HG03460 (cell line): ENCODE data around the gene KIAA1614.

ENCODE experiments used
- ATAC-seq: cut with Tn5 transposase; IDR thresholded peaks from one replicate; pipeline ENCODE4 v1.9.1; 2021; ENCODE audit not compliant: unreplicated experiment

The KIAA1614 gene

DNA sequence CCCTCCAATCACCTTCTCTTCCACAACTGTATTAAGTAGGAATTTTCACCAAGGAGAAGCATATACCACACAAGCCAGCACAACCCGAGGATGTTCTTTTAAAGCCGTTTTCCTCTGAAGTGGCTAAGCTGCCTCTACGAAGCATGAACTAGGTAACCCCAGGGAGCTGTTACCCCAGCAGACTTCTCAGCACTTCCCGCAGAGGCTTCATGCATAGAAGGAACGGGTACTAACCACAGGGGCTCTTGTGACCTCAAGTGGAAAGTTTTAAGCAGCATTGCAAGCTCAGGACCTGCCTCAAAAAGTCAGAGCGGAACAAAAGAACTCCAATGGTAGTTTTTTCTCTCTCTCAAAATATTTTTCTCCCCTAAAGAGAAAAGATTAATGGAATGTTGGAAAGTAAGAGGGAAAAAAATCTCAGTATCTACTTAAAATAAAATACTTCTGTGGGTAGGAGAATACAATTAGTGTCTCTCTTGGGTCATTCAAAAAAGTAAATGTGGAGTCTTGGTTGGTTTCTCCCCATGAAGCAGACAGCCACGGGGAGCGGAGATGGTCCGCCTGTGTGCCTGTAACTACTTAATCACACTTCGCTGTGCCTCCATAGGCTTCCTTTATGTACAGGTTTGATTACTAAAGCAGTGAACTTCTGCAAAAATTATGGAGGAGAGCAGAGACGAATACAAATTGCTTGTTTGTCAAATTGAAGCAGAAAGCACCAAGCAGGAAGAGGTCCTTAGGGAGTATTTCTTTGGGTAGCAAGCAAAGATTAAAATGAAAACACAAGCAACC, 69.1 kb downstream of the KIAA1614 start:
- peak; percentile 93 for ATAC-seq

GRCh38 chr1:180982422-180982821, 69.7 kb downstream of the KIAA1614 start:
- ATAC-seq, result no peak

GRCh38 chr1:180988253-180988752, 75.6 kb downstream of the KIAA1614 start:
- ATAC-seq, result no peak

DNA sequence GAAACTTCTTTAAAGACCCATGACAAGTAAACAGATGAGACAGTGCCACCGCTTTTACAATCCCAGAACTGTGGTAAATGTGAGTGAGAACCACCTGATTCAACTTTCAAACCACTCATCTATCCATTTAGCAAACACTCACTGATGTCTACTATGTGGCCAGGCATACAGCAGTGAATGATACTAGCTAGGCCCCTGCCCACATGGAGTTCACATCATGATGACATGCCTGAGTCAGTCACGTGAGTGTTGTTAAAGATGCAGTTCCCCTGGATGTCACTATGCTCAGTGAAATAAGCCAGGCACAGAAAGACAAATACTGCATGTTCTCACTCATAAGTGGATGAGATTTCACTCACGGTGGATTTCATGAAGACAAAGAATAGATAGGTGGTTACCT, 81.6 kb downstream of the KIAA1614 start:
- ATAC-seq, result no peak

- ATAC-seq, result no peak
Measured at GRCh38 chr1:180997843-180998504, 85.3 kb downstream of the KIAA1614 start.
